ENCODE data around the gene RENBP. TPM values are rescaled to one million over a fixed set of nuclear protein-coding genes. Genes with fewer than 3 reads are reported as not detected.

The RENBP gene
- total and polyA plus RNA-seq, 2 of the 13 experiments (the other 11 are each of a cell fraction or from before 2014, with no cell fraction given): 1.4 to 2.6 TPM

DNA sequence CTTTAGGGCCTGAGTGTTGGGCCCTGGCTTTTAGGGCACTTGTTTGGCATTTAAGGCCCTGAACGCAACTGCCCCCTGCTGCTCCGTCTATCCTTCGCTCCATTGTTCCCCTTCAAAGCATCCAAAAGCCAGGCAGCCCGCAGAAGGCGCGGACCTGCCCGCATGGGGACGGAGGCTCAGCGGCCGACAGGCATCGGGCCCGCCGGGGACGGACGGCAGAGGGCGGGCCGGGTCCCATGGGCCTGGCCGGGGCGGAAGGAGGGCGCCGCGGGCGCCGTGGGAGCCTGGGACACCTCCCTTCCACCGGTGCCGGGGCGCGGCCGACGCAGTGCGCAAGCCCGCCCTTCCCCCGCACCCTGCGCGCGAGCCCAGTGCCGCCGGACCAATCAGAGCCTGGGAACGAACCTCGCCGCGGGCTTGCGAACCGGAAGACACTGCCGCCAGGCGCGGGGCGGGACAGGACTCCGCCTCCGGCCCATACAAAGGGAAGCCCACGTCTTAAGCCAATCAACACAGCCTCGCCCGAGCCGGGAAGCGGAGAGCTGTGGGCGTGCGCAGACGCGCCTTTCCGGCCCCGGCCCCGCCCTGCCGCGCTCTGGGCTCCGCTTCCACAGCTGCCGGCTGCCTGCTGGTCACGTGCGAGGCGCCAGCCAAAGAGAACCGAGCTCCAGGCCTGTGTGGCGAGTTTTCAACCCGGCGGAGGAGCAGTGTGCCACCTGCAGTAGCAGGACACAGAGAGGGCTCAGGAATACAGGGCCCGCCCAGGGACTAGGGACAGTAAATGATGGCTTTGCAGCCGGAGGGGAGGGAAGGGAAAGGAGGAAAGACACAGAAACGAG lies 16.3 kb downstream of the RENBP start (continued):
- TF ChIP-seq ZNF740 (CRISPR knock-in tag; IDR thresholded peaks at IDR 0.05) (no peak), MXI1 (IDR thresholded peaks at IDR 0.05; ENCODE audit: borderline replicate concordance, low read depth, low read length) (peak; percentile 58; the same call in 1 of the 3 replicates), BHLHE40 (IDR thresholded peaks at IDR 0.05; ENCODE audit: low read length) (peak; percentile 89), FOXC1 (CRISPR knock-in tag; IDR thresholded peaks at IDR 0.05; ENCODE audit: borderline replicate concordance) (no peak), RXRA (CRISPR knock-in tag; IDR thresholded peaks at IDR 0.05) (no peak), RAD21 (CRISPR knock-in tag; IDR thresholded peaks at IDR 0.05) (no peak), SOX13 (IDR thresholded peaks at IDR 0.05) (no peak), SOX13 (CRISPR knock-in tag; conservative IDR thresholded peaks at IDR 0.05 in 1 of 2, IDR thresholded peaks at IDR 0.05 in 1 of 2) (peak in 1 of 2 experiments; percentile 20; a peak in 1 of 4 replicates), ZNF329 (CRISPR knock-in tag; IDR thresholded peaks at IDR 0.05; ENCODE audit: low read depth) (0 out of 2 replicates have a peak, but pooled peaks have one; percentile 19), FIP1L1 (IDR thresholded peaks at IDR 0.05; ENCODE audit: borderline replicate concordance, insufficient read depth, low read depth, low read length) (no peak)
- TF ChIP-seq, protein P1, sequence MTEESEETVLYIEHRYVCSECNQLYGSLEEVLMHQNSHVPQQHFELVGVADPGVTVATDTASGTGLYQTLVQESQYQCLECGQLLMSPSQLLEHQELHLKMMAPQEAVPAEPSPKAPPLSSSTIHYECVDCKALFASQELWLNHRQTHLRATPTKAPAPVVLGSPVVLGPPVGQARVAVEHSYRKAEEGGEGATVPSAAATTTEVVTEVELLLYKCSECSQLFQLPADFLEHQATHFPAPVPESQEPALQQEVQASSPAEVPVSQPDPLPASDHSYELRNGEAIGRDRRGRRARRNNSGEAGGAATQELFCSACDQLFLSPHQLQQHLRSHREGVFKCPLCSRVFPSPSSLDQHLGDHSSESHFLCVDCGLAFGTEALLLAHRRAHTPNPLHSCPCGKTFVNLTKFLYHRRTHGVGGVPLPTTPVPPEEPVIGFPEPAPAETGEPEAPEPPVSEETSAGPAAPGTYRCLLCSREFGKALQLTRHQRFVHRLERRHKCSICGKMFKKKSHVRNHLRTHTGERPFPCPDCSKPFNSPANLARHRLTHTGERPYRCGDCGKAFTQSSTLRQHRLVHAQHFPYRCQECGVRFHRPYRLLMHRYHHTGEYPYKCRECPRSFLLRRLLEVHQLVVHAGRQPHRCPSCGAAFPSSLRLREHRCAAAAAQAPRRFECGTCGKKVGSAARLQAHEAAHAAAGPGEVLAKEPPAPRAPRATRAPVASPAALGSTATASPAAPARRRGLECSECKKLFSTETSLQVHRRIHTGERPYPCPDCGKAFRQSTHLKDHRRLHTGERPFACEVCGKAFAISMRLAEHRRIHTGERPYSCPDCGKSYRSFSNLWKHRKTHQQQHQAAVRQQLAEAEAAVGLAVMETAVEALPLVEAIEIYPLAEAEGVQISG (CRISPR knock-in tag; IDR thresholded peaks at IDR 0.05): peak; percentile 56
- TF ChIP-seq, protein P2, sequence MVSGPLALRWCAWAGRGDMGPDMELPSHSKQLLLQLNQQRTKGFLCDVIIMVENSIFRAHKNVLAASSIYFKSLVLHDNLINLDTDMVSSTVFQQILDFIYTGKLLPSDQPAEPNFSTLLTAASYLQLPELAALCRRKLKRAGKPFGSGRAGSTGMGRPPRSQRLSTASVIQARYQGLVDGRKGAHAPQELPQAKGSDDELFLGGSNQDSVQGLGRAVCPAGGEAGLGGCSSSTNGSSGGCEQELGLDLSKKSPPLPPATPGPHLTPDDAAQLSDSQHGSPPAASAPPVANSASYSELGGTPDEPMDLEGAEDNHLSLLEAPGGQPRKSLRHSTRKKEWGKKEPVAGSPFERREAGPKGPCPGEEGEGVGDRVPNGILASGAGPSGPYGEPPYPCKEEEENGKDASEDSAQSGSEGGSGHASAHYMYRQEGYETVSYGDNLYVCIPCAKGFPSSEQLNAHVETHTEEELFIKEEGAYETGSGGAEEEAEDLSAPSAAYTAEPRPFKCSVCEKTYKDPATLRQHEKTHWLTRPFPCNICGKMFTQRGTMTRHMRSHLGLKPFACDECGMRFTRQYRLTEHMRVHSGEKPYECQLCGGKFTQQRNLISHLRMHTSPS (CRISPR knock-in tag; IDR thresholded peaks at IDR 0.05; ENCODE audit: low read depth): no peak
- TF ChIP-seq, protein P3, sequence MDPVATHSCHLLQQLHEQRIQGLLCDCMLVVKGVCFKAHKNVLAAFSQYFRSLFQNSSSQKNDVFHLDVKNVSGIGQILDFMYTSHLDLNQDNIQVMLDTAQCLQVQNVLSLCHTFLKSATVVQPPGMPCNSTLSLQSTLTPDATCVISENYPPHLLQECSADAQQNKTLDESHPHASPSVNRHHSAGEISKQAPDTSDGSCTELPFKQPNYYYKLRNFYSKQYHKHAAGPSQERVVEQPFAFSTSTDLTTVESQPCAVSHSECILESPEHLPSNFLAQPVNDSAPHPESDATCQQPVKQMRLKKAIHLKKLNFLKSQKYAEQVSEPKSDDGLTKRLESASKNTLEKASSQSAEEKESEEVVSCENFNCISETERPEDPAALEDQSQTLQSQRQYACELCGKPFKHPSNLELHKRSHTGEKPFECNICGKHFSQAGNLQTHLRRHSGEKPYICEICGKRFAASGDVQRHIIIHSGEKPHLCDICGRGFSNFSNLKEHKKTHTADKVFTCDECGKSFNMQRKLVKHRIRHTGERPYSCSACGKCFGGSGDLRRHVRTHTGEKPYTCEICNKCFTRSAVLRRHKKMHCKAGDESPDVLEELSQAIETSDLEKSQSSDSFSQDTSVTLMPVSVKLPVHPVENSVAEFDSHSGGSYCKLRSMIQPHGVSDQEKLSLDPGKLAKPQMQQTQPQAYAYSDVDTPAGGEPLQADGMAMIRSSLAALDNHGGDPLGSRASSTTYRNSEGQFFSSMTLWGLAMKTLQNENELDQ (CRISPR knock-in tag; IDR thresholded peaks at IDR 0.05; ENCODE audit: borderline replicate concordance): no peak
- TF ChIP-seq, protein P4, sequence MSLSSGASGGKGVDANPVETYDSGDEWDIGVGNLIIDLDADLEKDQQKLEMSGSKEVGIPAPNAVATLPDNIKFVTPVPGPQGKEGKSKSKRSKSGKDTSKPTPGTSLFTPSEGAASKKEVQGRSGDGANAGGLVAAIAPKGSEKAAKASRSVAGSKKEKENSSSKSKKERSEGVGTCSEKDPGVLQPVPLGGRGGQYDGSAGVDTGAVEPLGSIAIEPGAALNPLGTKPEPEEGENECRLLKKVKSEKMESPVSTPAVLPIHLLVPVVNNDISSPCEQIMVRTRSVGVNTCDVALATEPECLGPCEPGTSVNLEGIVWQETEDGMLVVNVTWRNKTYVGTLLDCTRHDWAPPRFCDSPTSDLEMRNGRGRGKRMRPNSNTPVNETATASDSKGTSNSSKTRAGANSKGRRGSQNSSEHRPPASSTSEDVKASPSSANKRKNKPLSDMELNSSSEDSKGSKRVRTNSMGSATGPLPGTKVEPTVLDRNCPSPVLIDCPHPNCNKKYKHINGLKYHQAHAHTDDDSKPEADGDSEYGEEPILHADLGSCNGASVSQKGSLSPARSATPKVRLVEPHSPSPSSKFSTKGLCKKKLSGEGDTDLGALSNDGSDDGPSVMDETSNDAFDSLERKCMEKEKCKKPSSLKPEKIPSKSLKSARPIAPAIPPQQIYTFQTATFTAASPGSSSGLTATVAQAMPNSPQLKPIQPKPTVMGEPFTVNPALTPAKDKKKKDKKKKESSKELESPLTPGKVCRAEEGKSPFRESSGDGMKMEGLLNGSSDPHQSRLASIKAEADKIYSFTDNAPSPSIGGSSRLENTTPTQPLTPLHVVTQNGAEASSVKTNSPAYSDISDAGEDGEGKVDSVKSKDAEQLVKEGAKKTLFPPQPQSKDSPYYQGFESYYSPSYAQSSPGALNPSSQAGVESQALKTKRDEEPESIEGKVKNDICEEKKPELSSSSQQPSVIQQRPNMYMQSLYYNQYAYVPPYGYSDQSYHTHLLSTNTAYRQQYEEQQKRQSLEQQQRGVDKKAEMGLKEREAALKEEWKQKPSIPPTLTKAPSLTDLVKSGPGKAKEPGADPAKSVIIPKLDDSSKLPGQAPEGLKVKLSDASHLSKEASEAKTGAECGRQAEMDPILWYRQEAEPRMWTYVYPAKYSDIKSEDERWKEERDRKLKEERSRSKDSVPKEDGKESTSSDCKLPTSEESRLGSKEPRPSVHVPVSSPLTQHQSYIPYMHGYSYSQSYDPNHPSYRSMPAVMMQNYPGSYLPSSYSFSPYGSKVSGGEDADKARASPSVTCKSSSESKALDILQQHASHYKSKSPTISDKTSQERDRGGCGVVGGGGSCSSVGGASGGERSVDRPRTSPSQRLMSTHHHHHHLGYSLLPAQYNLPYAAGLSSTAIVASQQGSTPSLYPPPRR (CRISPR knock-in tag; IDR thresholded peaks at IDR 0.05; ENCODE audit: borderline replicate concordance): no peak; the same call in 1 of the 2 replicates

All from HepG2 (cell line).